ENCODE measurements around the gene MRM1. TPM values are rescaled to one million over a fixed set of nuclear protein-coding genes. Genes with fewer than 3 reads are reported as not detected.

Gene MRM1
- total and polyA plus RNA-seq, 9 of the 15 experiments (the other 6 are each of a cell fraction or from before 2014, with no cell fraction given): 0.61 to 28.4 (median 21.5) TPM

- peak; percentile 49; the same call in 1 of the 2 replicates for TF ChIP-seq ZNF589 (CRISPR knock-in tag; IDR thresholded peaks at IDR 0.05; ENCODE audit: low read depth)
- TF ChIP-seq RFX7 (CRISPR knock-in tag; IDR thresholded peaks at IDR 0.05): no peak
- no peak for TF ChIP-seq CHD4 (IDR thresholded peaks at IDR 0.05; ENCODE audit: insufficient read depth, insufficient replicate concordance, low read depth, low read length, poor library complexity, severe bottlenecking)
- TF ChIP-seq ATF6 (CRISPR knock-in tag; IDR thresholded peaks at IDR 0.05): no peak
- no peak for TF ChIP-seq SPI1 (IDR thresholded peaks at IDR 0.05; ENCODE audit: borderline replicate concordance, low read depth, low read length)
- TF ChIP-seq FOXK2 (conservative IDR thresholded peaks at IDR 0.05 in 1 of 2, IDR thresholded peaks at IDR 0.05 in 1 of 2; ENCODE audit: low read depth in 2 of 2): 0 out of 4 replicates have a peak, but pooled peaks of 1 of the 2 experiments have one; percentile 21
- TF ChIP-seq GTF2F1 (IDR thresholded peaks at IDR 0.05; ENCODE audit: low read depth, low read length): no peak
- TF ChIP-seq SIRT6 (IDR thresholded peaks at IDR 0.05; ENCODE audit: low read depth, low read length): no peak
- no peak for TF ChIP-seq PHTF2 (CRISPR knock-in tag; IDR thresholded peaks at IDR 0.05)
- no peak for TF ChIP-seq ZNF584 (CRISPR knock-in tag; IDR thresholded peaks at IDR 0.05; ENCODE audit: low read depth)
- TF ChIP-seq E2F1 (CRISPR knock-in tag; IDR thresholded peaks at IDR 0.05): no peak
- peak; percentile 66 for TF ChIP-seq EP300 (IDR thresholded peaks at IDR 0.05; ENCODE audit: low read length)
- TF ChIP-seq, protein P1, sequence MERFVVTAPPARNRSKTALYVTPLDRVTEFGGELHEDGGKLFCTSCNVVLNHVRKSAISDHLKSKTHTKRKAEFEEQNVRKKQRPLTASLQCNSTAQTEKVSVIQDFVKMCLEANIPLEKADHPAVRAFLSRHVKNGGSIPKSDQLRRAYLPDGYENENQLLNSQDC (CRISPR knock-in tag; IDR thresholded peaks at IDR 0.05): no peak
- TF ChIP-seq NR1H2 (CRISPR knock-in tag; IDR thresholded peaks at IDR 0.05): no peak
- TF ChIP-seq ZNF174 (CRISPR knock-in tag; IDR thresholded peaks at IDR 0.05): no peak
- TF ChIP-seq MAFG (tag; conservative IDR thresholded peaks at IDR 0.05): no peak
- TF ChIP-seq SRSF3 (IDR thresholded peaks at IDR 0.05; ENCODE audit: insufficient read depth, low read length): no peak
- TF ChIP-seq ZMIZ1 (IDR thresholded peaks at IDR 0.05; ENCODE audit: low read depth in 2 of 2, low read length in 2 of 2): no peak
- TF ChIP-seq FOXM1 (IDR thresholded peaks at IDR 0.05; ENCODE audit: low read depth): no peak
- TF ChIP-seq FOXM1 (CRISPR knock-in tag; IDR thresholded peaks at IDR 0.05; ENCODE audit: low read depth): no peak
- TF ChIP-seq ARNT (IDR thresholded peaks at IDR 0.05): no peak
- TF ChIP-seq ETV1 (tag; conservative IDR thresholded peaks at IDR 0.05; ENCODE audit: low read depth): no peak
These were observed 11.3 kb upstream of the MRM1 start (continued) for GRCh38 chr17:36590082-36590481.
